HFFc6 (cell line): Measurements from ENCODE around the gene CLSTN2. TPM values are rescaled to one million over a fixed set of nuclear protein-coding genes. Genes with fewer than 3 reads are reported as not detected.

Experiments
- DNase-seq: peaks from one replicate; pipeline ENCODE4 v3.0.0-alpha.2; 2018
- H3K27ac Mint-ChIP-seq: 2 replicates; pipeline ENCODE4 v1.8.0; 2020; ENCODE audit warnings: mild to moderate bottlenecking, mixed read lengths
- H3K27me3 Mint-ChIP-seq: 2 replicates; pipeline ENCODE4 v1.8.0; 2021; ENCODE audit warnings: mild to moderate bottlenecking, moderate library complexity, mixed read lengths; ENCODE audit not compliant: insufficient read depth
- H3K36me3 Mint-ChIP-seq: 2 replicates; pipeline ENCODE4 v1.8.0; 2021; ENCODE audit warnings: low read depth, mixed read lengths
- H3K4me1 Mint-ChIP-seq: 2 replicates; pipeline ENCODE4 v1.8.0; 2020; ENCODE audit warnings: low read depth, mixed read lengths
- H3K4me3 Mint-ChIP-seq: 2 replicates; pipeline ENCODE4 v1.8.0; 2020; ENCODE audit warnings: mild to moderate bottlenecking, moderate library complexity, mixed read lengths
- H3K9me3 Mint-ChIP-seq: 2 replicates; pipeline ENCODE4 v1.8.0; 2020; ENCODE audit warnings: mild to moderate bottlenecking, mixed read lengths
- total RNA-seq, 6 experiments: library from RNA; stranded (reverse); fragmentation: NEBNext Ultra II Directional; extraction: Animal tissue kit (Norgen Biotek cat#: 25700); gene quantifications; 2 replicates in 1 of 6; 3 replicates in 5 of 6; pipeline ENCODE4 v1.2.3, GENCODE V29; 2021
- TF ChIP-seq, protein P1 (sequence below): fragments of 200-600 bp; sonication (generic); IDR thresholded peaks from 2 replicates; pipeline ENCODE4 v1.5.0; 2021; ENCODE audit warnings: antibody characterized with exemption, mild to moderate bottlenecking

Gene CLSTN2
- total RNA-seq, 6 experiments from 2014 or later = 0.05 TPM; not detected in 5

DNA sequence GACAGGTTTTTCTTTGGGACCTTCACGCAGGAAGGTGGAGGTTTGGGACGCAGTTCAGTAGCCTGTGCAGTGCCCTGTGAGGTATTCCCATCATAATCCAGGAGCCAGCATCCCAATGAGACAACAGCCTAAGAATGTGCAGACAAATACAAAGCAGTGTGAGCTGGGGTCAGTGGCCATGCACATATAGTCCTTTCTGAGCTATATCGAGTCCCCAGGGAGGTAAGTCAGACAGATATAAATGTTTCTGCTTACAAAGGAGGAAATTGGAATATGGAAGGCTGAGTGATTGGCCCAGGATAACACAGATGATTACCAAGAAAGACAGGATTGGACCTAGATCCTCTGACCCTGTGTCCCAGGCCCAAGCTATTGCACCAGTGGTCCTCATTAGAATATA is 526.3 kb downstream of the CLSTN2 start:
- no peak for DNase-seq
- Mint-ChIP-seq H3K4me1 (no peaks in the 10 kb centered on the region), H3K4me3 (no peak overlapping the region), H3K36me3 (peaks cover 4% of the 10 kb centered on the region; the same call in 1 of the 2 replicates), H3K27ac (no peak overlapping the region), H3K9me3 (peaks cover 55% of the 10 kb centered on the region), H3K27me3 (no peaks in the 10 kb centered on the region; the same call in 1 of the 2 replicates)
- TF ChIP-seq, protein P1, sequence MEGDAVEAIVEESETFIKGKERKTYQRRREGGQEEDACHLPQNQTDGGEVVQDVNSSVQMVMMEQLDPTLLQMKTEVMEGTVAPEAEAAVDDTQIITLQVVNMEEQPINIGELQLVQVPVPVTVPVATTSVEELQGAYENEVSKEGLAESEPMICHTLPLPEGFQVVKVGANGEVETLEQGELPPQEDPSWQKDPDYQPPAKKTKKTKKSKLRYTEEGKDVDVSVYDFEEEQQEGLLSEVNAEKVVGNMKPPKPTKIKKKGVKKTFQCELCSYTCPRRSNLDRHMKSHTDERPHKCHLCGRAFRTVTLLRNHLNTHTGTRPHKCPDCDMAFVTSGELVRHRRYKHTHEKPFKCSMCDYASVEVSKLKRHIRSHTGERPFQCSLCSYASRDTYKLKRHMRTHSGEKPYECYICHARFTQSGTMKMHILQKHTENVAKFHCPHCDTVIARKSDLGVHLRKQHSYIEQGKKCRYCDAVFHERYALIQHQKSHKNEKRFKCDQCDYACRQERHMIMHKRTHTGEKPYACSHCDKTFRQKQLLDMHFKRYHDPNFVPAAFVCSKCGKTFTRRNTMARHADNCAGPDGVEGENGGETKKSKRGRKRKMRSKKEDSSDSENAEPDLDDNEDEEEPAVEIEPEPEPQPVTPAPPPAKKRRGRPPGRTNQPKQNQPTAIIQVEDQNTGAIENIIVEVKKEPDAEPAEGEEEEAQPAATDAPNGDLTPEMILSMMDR = no peak

DNA sequence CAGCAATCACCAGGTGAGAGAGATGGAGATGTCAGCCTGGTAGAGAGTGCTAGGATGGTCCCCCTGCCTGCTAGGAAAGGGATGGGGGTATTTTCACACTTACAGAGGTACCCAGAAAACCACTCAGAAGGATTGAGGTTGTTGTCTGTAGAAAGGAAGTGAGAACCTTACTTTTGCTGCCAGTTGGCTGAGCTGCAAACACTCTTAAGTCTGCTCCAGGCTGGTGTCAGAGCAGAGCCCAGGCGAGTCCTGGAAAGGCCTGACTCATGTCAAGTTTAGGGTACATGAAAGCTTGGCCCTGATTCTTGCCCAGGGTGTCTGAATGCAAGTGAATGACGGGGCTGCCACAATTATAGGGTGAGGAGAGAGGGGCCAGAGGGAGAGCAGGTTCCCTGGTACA is 528.4 kb downstream of the CLSTN2 start:
- peaks cover 4% of the 10 kb centered on the region; the same call in 1 of the 2 replicates for H3K36me3 Mint-ChIP-seq
- no peaks in the 10 kb centered on the region; the same call in 1 of the 2 replicates for H3K27me3 Mint-ChIP-seq
- H3K27ac Mint-ChIP-seq = no peak overlapping the region
- H3K4me1 Mint-ChIP-seq = no peaks in the 10 kb centered on the region
- peaks cover 61% of the 10 kb centered on the region for H3K9me3 Mint-ChIP-seq
- TF ChIP-seq, protein P1 = no peak
- H3K4me3 Mint-ChIP-seq = no peak overlapping the region
- no peak for DNase-seq

DNA sequence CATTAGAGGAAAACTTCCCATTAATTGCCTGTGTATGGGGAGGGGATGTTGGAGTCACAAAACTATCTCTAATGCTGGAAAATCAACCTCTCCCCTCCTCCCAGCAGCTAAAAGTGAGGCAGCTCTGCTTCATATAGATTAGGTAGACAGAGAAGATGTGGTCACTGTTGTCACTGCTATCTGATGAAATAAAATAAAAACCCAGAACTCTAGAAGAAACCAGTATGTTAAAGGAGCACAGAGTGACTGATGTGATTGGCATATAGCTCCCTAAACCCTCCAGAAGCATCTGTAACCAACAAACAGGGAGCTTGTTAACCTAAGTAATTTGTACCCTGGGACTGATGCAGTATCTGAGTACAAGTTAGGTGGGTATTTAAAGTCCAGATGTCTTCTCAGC is 531.0 kb downstream of the CLSTN2 start:
- TF ChIP-seq, protein P1 = no peak
- DNase-seq = no peak
- H3K27ac Mint-ChIP-seq = no peak overlapping the region
- H3K4me1 Mint-ChIP-seq = no peaks in the 10 kb centered on the region
- H3K36me3 Mint-ChIP-seq = 0 out of 2 replicates have a peak, but pooled peaks cover 4% of the 10 kb centered on the region
- H3K27me3 Mint-ChIP-seq = no peaks in the 10 kb centered on the region; the same call in none of the 2 replicates
- no peak overlapping the region for H3K4me3 Mint-ChIP-seq
- H3K9me3 Mint-ChIP-seq = peaks cover 67% of the 10 kb centered on the region

DNA sequence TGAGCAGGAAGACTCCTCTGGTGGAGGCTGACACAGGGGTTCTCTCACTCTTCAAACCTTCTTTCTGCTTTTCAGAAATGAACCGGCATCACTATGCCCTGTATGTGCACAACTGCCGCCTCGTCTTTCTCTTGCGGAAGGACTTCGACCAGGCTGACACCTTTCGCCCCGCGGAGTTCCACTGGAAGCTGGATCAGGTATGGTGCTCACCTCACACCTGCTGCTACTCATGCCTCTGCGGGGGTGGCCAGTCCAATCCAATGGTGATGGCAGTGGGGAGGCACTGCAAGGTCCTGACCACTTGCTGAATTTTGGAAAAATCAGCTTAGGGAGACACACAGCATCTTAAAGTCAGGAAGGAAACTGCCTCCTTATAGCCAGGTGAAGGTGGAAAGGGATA is 531.5 kb downstream of the CLSTN2 start:
- Mint-ChIP-seq H3K27me3 (no peaks in the 10 kb centered on the region; the same call in none of the 2 replicates), H3K27ac (no peak overlapping the region), H3K36me3 (0 out of 2 replicates have a peak, but pooled peaks cover 4% of the 10 kb centered on the region), H3K4me1 (no peaks in the 10 kb centered on the region), H3K9me3 (peaks cover 67% of the 10 kb centered on the region), H3K4me3 (no peak overlapping the region)
- TF ChIP-seq, protein P1 = no peak
- no peak for DNase-seq

DNA sequence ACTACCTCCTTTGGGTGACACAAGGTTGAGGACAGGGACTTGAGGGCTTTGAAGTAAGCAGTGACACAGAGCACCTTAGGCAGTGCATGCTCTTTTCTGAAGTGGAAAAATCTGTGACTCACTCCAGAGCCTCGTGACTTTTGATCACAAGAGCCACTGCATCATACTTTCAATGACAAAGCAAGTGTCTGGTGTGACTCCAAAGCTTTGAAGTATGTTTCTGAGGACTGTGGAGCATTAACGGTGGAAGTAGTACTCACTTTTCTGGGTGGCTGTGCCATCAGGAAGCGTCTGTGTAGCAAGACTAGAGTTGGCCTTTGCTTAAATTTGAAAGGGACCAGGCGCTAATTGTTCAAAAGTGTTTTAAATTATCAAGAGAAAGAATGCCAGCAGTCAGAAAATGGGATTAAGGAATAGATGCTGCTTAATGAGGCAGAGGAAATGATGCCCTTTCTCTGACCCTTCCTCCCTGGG is 532.2 kb downstream of the CLSTN2 start:
- no peak for DNase-seq
- Mint-ChIP-seq H3K27me3 (no peaks in the 10 kb centered on the region; the same call in none of the 2 replicates), H3K4me1 (no peaks in the 10 kb centered on the region), H3K36me3 (0 out of 2 replicates have a peak, but pooled peaks cover 4% of the 10 kb centered on the region), H3K4me3 (no peak overlapping the region), H3K27ac (no peak overlapping the region), H3K9me3 (peaks cover 72% of the 10 kb centered on the region)
- TF ChIP-seq, protein P1 = no peak
